ENCODE measurements around the gene ZKSCAN1.
"Not testable (repeated sequence)": the region's sequence is repeated elsewhere in the genome, so short reads cannot be mapped to it uniquely, and the experiment has no call there.

Gene ZKSCAN1

GRCh38 chr7:100015232-100016214 is at the start of gene ZKSCAN1:
TSS of gene ZKSCAN1 (plus strand) at chr7:100015596. CDS start at chr7:100023507, 7,911 bp downstream.
- peak; percentile 48 for DNase-seq (ENCODE audit: low read depth)

GRCh38 chr7:99969298-99969697 is 46.1 kb upstream of the ZKSCAN1 start:
- DNase-seq (ENCODE audit: low read depth): no peak

- not testable (repeated sequence) for DNase-seq (ENCODE audit: low read depth)
These were observed 45.6 kb upstream of the ZKSCAN1 start for GRCh38 chr7:99969813-99970212.

GRCh38 chr7:99971242-99971641 is 44.2 kb upstream of the ZKSCAN1 start:
- DNase-seq (ENCODE audit: low read depth): no peak

- not testable (repeated sequence) for DNase-seq (ENCODE audit: low read depth)
These were observed 41.6 kb upstream of the ZKSCAN1 start for GRCh38 chr7:99973817-99974216.

GRCh38 chr7:99974681-99975080 is 40.7 kb upstream of the ZKSCAN1 start:
- no peak for DNase-seq (ENCODE audit: low read depth)

GRCh38 chr7:99975782-99976521 is 39.4 kb upstream of the ZKSCAN1 start, which contains the start of gene AZGP1:
TSS of gene AZGP1 (minus strand) at chr7:99976031. CDS start at chr7:99976020, 11 bp downstream.
- DNase-seq (ENCODE audit: low read depth): no peak

- DNase-seq (ENCODE audit: low read depth): no peak
These were observed 38.8 kb upstream of the ZKSCAN1 start for GRCh38 chr7:99976626-99977025.

GRCh38 chr7:99979814-99980225 is 35.6 kb upstream of the ZKSCAN1 start:
- not testable (repeated sequence) for DNase-seq (ENCODE audit: low read depth)

GRCh38 chr7:99980448-99980872 is 34.9 kb upstream of the ZKSCAN1 start:
- DNase-seq (ENCODE audit: low read depth): not testable (repeated sequence)

- DNase-seq (ENCODE audit: low read depth): not testable (repeated sequence)
These were observed 34.3 kb upstream of the ZKSCAN1 start for GRCh38 chr7:99981066-99981465.

- no peak for DNase-seq (ENCODE audit: low read depth)
These were observed 30.8 kb upstream of the ZKSCAN1 start for GRCh38 chr7:99984593-99984992.

GRCh38 chr7:99987306-99987705 is 28.1 kb upstream of the ZKSCAN1 start:
- DNase-seq (ENCODE audit: low read depth): not testable (repeated sequence)

GRCh38 chr7:99987846-99988245 is 27.6 kb upstream of the ZKSCAN1 start:
- DNase-seq (ENCODE audit: low read depth): no peak

GRCh38 chr7:99990460-99990852 is 24.9 kb upstream of the ZKSCAN1 start:
- DNase-seq (ENCODE audit: low read depth): no peak

GRCh38 chr7:99991543-99991942 is 23.9 kb upstream of the ZKSCAN1 start:
- not testable (repeated sequence) for DNase-seq (ENCODE audit: low read depth)

- DNase-seq (ENCODE audit: low read depth): no peak
These were observed 22.9 kb upstream of the ZKSCAN1 start for GRCh38 chr7:99992330-99993038.

GRCh38 chr7:99994819-99995218 is 20.6 kb upstream of the ZKSCAN1 start:
- DNase-seq (ENCODE audit: low read depth): no peak

GRCh38 chr7:99996755-99997544 is 18.4 kb upstream of the ZKSCAN1 start:
- DNase-seq (ENCODE audit: low read depth): no peak

GRCh38 chr7:99997545-99998137 is 17.8 kb upstream of the ZKSCAN1 start:
- DNase-seq (ENCODE audit: low read depth): no peak

- no peak for DNase-seq (ENCODE audit: low read depth)
These were observed 15.2 kb upstream of the ZKSCAN1 start for GRCh38 chr7:100000239-100000638.
